ENCODE data around the gene ZBTB3.
A peak's percentile ranks its signal among the peaks of the same experiment; 100 is the strongest.
"Not testable (repeated sequence)": the region's sequence is repeated elsewhere in the genome, so short reads cannot be mapped to it uniquely, and the experiment has no call there.

Gene ZBTB3

DNA sequence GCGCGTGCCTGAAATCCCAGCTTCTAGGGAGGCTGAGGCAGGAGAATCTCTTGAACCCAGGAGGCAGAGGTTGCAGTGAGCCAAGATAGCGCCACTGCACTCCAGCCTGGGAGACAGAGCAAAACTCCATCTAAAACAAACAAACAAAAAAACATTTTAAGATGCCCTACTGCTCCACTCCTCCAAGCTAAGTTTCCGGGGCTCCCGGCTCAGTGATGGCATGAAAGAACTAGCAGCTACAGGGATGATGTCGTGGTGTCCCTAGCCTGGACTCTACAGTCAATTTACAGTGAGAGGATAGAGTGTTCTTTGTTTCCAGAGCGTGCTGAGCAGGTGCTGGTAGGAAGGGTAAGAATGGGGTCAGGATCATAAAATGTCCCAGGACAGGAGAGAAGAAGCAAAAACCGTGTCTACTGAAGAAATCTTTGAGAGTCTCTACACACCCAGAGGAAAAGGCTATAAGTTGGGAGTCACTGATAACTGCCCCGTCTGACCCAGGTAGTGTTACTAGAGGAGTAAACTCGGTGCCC, 1.2 kb upstream of the ZBTB3 start:
- no peak for DNase-seq

DNA sequence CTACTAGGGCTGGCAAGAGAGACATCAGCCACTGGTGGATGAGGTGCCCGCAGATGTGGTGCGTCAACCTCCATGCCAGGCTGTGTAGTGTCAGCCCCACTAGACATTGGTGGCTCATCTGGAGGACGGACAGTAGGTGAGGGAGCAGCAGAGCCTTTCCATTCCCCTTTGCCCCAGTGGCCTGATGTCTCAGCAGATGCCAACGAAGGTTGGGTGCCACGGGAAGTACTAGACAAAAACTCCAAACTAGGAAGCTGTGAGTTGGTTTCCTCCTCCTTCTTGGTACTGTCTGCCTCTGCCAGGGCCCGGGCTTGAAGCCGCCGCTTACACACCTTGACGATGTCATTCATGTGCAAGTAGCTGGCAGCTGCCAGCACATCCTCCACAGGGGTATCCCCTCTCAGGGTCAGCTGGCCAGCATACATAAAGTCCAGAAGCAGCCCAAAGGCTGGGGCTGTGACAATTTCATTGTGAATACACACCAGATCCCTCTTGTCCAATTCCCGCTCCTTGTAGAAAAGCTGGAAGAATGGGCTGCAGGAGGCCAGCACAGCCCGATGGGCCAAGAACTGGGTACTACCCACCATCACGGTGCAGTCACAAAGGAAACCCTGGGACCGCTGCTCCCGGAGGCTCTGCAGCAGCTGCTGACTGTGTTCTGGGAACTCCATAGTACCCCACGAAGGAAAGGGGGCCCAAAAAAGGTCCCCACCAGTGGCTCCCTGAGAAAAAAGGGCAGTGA, 795 bp downstream of the ZBTB3 start:
- DNase-seq = no peak

DNA sequence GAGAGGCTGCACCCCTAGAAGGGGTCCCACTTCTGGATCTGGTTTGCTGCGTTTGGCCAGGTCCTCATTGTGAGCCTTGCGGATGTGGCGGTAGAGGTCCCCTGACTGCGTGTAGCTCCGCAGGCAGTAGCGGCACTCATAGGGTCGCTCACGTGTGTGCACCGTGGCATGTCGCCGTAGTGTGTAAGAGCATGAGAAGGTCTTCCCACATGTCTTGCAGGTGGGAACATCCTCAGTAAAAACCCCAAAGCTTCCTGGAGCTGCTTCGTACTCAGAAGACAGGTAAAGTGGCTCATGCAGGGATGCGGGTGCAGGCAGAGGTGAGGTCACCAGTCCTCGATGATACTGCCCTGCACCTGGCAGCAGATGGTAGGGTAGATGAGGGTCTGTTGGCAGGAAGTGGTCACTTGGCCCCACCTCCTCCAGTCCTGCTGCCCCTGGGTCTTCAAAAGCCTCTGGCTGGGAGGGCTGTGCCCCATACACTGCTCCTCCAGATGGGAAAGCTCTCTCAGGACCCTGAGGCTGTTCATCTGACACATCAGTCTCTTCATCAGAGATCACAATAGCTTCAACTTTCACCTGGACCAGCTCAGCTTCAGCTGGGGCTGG, 1.7 kb downstream of the ZBTB3 start:
- no peak for DNase-seq

DNA sequence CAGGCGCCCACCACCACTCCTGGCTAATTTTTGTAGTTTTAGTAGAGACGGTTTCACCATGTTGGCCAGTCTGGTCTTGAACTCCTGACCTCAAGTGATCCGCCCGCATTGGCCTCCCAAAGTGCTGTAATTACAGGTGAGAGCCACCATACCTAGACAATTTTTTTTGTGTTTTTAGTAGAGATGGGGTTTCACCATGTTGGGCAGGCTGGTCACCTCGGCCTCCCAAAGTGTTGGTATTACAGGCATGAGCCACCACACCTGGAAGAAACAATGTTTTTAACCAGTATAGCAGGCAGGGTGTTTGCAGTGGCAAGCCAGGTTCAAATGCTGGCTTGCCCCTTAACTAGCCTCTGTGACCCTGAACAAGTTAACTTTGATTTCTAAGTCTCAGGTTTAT, 4.0 kb downstream of the ZBTB3 start:
- DNase-seq = not testable (repeated sequence)

DNA sequence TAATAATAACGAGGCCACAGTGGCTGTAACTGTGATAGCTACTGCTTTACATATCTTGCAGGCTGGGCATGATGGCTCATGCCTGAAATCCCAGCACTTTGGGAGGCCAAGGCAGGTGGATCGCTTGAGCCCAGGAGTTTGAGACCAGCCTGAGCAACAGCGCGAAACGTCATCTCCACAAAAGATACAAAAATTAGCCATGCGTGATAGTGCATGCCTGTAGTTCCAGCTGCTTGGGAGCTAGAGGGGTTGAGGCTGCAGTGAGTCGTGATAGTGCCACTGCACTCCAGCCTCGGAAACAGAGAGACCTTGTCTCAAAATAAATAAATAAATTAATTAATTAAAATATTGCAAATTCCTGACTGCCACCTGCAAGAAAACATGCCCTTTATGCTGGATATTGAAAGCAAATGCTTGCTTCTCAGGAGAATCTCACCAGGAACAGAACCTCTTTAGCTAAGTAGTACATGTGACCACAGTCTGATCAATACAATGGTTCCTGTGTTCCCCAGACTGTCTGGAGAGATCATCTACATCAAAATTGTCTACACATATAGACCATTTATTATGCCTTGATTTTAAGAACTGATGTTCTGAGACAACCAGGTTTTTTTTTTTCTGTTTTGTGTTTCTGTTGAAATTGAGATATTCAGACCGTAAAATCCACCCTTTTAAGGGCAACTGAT, 6.3 kb downstream of the ZBTB3 start:
- no peak for DNase-seq

DNA sequence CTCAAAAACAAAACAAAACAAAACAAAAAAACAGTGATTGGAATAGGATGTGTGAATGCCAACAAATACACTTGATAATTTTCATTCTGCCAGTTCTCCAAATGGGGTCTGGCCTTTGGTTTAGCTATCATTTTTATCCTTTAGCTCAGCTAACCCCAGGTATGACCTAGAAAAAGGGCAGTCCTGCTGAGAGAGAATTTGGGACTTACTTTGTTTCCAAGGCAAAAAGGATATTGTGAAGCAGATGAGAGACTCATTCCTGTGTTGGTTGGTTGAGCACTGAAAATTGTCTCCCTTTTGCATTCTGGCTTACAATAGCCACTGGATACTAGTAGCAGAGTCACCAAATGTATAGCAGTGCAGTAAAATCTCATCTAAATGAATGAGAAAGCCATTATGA, 16.8 kb downstream of the ZBTB3 start:
- no peak for DNase-seq

DNA sequence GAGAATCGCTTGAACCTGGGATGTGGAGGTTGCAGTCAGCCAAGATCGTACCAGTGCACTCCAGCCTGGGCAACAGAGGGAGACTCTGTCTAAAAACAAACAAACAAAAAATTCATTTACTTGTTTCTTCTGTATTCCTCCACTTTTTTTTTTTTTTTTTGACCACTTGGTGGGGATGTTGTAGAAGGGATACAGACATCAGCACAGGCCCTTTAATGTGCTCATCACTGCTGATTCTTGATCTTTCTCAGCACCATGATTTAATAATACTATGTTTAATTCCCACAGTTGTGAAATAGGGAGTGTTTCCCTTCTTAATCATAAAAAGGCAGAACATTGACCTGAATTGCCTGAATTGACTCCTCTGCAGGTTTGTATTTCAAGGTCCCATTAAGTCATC, 21.1 kb downstream of the ZBTB3 start:
- peak; percentile 33 for DNase-seq

DNA sequence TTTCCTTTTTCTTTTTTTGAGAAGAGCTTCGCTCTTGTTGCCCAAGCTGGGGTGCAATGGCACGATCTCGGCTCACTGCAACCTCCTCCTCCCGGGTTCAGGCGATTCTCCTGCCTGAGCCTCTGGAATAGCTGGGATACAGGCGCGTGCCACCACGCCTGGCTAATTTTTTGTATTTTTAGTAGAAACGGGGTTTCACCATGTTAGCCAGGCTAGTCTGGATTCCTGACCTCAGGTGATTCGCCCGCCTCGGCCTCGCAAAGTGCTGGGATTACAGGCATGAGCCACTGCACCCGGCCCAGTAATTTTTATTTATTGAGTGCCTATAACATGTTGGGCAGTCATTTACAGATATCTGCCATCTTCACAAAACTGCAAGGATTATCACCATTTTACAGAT, 23.9 kb downstream of the ZBTB3 start:
- not testable (repeated sequence) for DNase-seq

DNA sequence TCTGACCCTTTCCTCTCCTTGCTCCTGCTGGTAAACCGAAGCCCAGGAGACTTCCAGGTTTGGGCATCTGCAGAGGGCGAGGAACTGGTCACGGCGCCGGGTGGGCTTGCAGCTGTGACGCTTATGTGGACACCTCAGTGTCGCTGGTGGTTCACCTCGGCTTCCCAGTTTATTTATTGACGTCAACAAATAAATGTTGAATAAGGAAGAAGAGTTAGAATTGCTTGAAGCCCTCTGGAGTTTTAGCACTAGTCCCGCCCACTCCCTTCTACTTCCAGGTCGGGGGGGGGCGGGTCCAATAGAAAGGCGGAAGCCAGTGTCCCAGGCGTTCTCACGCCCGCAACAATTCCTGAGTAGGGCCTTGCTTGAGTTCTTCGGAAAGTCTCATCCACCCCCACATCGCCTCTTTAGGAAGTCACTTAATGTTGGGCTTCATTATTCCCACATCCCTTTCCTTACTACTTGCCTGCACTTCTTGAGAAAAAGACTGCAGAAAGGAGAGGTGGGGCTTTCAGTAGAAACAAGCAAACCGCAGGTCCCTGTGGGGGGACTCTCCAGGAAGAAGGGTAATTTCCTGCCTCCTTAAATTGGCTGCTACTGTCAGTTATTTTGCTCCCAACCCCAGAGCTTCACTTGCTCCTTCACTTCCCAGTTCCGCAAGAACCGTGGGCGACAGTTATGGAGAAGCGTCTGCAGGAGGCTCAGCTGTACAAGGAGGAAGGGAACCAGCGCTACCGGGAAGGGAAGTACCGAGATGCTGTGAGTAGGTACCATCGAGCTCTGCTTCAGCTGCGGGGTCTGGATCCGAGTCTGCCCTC, 25.6 kb downstream of the ZBTB3 start, which contains the start of gene TTC9C:
Gene TTC9C, plus strand, starts transcription at position 316 of the 818 bp plus-strand sequence. Its CDS starts 363 bp downstream, at position 679.
- DNase-seq = peak; percentile 87

DNA sequence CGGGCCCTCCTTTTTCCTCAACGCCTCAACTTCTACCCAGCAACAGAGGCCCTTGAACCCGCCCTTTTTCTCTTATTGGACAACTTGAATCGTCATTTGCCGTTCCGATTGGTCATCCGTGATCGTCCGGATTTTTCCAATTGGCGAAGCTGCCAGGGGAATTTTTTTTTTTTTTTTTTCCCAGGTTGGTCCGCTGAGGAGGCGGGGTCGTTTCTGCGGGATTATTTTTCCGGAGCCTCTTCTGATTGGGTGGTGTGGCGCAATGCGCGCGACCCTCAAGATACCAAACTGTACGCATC, 26.1 kb downstream of the ZBTB3 start:
- peak; percentile 96 for DNase-seq

DNA sequence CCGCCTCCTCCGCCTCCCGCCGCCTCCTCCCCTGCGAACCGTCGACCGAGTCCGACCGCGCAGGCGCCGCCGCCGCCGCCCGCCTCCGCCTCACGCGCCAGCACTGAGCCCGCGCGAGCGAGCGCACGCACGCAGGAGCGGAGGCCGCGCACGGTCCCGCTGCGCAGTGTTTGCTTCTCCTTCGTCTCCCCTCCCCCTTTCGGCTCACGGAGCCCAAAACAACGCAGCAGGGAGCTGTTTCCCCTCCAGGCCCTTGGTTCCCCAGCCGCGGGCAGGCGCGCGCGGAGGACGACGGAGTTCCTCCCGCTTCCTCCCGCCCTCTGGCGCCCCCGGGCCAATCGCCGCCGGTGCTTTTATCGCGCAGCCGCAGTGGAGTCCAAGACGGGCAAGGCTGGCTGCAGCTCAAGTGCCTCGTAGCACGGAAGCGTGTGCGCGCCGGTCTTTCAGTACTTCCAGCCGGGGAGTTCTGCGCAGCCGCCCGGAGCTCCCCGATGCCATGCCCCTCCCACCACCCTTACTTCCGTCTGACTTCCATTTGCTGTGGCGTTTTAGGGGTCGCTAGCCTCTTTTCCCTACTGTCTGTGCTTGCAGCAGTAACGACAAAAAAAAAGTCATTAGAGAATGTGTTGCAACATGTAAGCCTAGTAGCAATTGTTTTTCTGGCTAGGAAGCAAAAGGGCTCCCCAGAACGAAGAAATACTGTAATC, 26.6 kb downstream of the ZBTB3 start, which contains the start of gene HNRNPUL2:
Gene HNRNPUL2, minus strand, starts transcription at position 293 of the 707 bp plus-strand sequence. CDS start 301 bp downstream, outside the sequence.
- peak; percentile 99 for DNase-seq

DNA sequence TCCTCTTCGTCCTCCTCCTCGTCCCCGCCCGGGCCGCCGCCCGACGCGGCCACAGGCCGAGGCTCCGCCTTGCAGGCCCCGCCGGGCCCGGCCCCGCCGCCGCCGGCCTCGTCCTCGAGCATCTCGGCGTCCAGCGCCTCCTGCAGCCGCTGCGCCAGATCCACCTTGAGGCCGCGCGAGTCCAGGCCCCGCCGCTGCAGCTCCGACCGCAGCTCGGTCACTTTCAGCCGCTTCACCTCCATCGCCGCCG, 27.1 kb downstream of the ZBTB3 start:
- no peak for DNase-seq

DNA sequence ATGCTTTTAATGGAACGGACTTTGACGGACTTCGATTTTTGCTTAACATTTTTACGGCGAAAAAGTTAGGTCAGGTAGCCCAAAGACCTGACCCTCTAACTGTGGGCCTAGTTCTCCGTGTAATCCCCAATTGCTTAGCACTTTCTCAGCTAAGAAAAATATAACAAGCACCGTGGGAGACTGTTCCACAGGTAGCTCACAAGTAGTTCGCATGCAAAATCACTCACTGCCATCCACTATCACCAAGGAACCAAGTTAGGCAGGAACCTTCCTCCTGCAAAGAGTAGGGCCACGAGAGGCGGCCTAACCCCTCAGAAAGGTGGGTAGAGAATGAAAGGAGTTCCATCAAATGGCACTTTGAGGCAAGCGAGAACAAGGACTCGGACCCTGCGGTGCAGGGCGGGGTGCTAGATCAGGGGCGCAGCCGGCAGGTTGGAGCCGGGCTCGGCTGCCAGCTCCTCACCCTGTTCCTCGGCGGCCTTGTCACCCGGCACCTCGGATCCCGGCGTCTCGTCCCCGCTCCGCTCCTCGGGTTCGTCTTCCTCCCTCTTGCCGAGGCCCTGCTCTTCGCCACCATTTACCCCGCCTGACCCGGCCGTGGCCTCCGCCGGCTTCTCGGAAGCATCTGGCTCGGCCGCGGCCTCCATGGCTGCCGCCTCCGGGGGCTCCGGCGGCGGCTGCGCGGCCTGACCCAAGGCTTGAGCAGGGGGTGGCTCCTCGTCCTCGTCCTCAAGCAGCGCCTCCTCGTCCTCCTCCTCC, 27.6 kb downstream of the ZBTB3 start:
- no peak for DNase-seq

DNA sequence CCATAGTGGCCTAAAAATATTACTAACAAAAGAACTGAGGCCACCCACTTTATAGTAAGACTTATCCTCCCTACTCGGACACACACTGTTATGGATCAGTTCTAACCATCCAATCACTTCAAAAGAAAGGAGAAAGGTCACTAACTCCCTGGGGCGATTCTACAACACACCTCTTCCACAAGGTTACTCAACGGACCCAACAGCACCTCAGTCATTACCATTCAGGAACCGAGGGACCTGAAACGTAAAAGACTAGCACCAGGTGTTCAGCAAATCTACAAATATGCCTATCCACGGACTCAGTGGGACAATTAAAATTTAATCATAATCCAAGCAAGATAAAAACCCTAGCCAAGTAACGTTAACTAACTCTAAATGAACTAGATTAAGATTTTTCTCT, 28.3 kb downstream of the ZBTB3 start:
- DNase-seq = no peak

DNA sequence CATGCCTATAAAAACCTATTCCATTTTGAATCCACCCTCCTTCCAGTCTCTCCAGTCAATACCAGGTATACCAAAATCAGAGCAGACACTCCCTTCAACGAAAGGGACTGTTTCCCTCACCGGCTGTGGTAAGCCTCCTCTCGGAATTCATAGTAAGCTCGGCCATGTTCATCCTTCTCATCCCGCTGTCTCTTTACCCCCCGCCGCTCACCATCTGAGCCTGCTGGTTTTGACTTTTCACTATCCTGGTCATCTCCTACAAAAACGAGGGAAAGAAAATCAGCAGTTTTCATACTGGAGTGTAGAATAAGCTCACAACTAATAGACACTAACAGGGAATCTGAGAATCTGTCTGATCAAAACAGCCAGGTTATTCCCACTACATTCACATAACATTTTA, 29.8 kb downstream of the ZBTB3 start:
- DNase-seq = no peak

DNA sequence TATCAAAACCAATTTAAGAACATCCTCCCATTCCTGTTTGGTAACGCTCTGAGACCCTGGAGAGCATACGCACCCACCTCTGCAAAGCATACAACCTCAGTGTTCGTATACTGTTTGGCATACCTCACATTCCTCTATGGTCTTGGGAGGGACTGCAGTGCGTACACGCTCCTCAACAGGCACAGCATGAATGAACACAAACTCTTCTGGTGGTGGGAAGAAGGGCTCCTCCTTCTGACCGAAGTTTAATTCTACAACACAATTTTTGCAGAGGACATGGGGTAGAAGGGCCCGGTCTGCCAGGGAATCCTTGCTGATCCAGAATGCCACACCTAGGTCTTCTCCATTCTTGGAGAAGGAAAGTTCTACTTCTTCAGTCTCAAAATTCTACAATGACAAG, 32.0 kb downstream of the ZBTB3 start:
- no peak for DNase-seq

DNA sequence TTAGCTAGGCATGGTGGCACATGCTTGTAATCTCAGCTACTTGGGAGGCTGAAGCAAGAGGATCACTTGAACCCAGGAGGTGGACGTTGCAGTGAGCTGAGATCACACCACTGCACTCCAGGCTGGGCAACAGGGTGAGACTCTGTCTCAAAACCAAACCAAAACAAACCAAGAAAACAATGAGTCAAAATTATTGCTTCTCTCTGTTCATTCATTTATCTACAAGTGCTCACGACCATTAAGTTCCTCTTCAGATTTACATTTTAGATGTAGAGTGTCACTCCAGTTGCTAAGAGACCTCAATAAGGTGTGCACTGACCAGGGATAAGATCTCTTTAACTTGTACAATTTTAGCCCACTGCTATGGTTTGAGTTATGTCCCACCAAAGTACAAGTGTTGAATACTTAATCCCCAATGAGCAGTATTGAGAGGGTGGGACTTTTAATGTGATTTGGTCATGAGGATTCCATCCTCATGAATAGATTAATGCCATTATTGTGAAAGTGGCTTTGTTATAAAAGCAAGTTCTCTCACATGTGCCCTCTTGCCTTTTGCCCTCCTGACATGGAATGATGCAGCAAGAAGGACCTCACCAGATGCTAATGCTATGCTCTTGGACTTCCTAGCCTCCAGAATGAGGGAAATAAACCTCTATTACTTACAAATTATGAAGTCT, 34.5 kb downstream of the ZBTB3 start:
- peak; percentile 39 for DNase-seq

DNA sequence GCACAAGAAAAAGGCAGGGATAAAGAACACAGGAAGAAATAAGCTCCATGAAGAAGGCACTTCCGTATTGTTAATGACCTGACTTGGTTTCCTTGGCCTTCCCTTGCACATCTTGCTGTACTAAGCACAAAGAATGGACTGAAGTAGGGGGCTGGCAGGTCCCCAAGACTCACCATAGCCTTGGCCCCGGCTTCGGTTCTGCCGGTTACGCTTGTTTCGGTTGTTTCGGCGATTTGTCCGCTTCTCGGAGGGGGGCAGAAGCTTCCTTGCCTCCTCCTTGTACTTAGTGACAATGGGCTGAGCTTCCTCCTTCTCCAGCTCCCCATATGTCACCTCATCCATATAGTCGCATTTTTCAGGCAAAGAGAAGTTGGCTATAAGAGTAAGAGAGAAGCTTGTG, 37.1 kb downstream of the ZBTB3 start:
- DNase-seq = no peak

DNA sequence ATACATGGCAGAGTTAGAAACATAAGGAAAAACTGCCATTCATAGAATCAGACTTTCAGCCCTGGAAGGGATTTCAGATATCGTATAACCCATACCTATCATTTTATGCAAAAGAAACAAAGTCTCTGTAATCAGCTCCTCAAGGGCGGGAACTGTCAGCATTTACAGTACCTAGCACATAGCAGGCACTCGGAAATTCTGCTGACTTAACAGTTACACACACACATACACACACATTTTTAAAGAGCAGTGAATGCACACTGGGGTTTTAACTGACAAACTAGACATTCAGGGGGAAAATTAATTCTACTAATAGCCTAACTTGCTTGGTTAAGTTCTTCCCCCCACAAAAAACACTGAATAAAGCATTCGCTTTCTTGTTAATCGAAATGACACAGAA, 37.8 kb downstream of the ZBTB3 start:
- no peak for DNase-seq

DNA sequence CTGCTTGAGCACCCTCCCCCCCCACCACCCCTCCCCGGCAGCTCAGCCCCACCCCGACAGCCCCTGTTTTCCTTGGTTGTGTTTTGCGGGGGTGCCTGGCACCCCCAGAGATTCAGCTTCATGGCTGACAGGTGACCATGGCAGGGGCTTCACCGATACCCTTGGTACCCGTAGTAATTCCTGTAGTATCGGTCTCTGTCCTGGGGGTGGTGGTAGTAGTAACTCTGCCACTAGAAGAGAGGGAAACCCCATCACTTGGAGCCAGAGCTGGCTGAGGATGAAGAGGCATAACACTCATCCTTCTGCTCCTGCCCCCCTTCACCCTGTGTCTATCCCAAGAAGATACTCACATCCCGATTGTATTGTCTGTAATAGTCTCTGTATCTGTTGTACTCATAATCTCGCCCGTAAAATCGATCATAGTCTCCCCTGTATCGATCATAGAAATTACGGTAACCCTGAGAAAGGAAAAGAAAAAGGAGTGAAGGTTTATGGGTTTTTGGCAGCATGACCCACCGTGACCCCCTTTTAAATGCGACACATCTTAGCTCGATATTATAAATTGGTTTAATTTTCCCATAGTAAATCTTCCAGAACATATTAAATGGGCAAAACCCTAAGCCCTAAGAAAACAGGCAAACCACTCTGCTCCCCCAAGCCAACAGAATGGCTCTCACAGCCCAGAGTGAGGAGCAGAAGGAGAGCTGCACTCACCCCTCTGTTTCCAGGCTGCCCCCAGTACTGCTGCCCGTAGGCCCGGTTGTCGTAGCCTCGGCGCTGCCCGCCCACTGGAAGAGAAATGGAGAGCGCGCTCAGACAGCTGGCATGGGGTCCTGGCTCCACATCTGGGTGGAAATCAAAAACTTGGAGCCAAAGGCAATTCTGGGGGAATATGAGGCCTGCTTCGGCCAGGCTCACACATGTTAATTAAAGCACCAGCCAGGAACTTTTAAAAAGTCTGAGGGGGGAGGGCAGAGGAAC, 38.5 kb downstream of the ZBTB3 start:
- no peak for DNase-seq
